Astrocyte of the spinal cord (primary cell): Measurements from ENCODE around the gene SLC13A2.

Experiments
- DNase-seq: peaks from one replicate; pipeline ENCODE4 v3.0.0; 2011; ENCODE audit warnings: low read depth, low spot score
- H3K4me3 ChIP-seq: 2 replicates; pipeline ENCODE4 v1.5.1; 2011; ENCODE audit warnings: low read depth, mild to moderate bottlenecking, low read length, moderate library complexity
- in situ Hi-C: cut with HindIII; loops from 2 replicates; pipeline ENCODE4 v1.10.0; 2017; ENCODE audit warnings: low sequenced_read_pairs
- TF ChIP-seq, protein P1 (sequence below): IDR thresholded peaks from 2 replicates; pipeline ENCODE4 v1.5.1; 2012; ENCODE audit warnings: low read depth, mild to moderate bottlenecking, low read length, inconsistent platforms

Gene SLC13A2

DNA sequence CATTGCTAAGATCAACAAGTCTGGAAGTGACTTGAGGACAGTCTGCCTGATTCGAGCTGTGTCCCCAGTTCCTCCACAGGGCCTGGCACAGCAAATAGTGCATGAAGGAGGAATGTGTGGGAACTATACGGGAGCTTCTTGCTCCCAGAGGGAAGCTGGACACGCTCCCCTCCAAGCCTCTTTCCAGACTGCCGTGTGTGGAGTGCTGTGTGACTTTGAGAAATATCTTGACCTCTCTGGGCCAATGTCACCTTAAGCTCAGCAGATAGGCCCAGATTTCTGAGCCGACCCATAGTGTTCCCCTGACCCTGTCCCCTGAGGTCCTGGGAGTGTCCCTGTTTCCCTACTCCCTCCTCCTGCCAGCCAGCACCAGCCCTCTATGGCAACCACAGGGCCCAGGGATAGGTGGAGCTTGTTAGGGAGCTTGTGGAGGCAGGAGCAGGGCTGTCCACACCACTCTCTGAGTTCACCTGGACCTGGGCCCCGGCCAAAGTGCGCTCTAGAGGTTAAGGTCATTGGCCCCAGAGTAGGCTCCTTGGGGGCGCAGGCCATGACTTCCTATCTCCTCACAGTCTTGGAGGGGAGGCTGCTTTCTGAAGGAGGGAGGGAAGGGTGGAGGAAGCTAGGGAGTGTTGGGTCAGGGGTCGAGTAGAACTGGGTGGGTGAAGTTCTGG lies 26.4 kb downstream of the SLC13A2 start:
- no peak overlapping the region for H3K4me3 ChIP-seq
- TF ChIP-seq, protein P1, sequence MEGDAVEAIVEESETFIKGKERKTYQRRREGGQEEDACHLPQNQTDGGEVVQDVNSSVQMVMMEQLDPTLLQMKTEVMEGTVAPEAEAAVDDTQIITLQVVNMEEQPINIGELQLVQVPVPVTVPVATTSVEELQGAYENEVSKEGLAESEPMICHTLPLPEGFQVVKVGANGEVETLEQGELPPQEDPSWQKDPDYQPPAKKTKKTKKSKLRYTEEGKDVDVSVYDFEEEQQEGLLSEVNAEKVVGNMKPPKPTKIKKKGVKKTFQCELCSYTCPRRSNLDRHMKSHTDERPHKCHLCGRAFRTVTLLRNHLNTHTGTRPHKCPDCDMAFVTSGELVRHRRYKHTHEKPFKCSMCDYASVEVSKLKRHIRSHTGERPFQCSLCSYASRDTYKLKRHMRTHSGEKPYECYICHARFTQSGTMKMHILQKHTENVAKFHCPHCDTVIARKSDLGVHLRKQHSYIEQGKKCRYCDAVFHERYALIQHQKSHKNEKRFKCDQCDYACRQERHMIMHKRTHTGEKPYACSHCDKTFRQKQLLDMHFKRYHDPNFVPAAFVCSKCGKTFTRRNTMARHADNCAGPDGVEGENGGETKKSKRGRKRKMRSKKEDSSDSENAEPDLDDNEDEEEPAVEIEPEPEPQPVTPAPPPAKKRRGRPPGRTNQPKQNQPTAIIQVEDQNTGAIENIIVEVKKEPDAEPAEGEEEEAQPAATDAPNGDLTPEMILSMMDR = no peak
- DNase-seq = no peak
- in situ Hi-C loops = no loop called here

GRCh38 chr17:28500712-28501379 lies 27.4 kb downstream of the SLC13A2 start:
- no peak for DNase-seq
- H3K4me3 ChIP-seq = no peak overlapping the region
- in situ Hi-C loops = no loop called here
- TF ChIP-seq, protein P1 = no peak

- H3K4me3 ChIP-seq = no peak overlapping the region
- TF ChIP-seq, protein P1 = no peak
- no peak for DNase-seq
- in situ Hi-C loops = no loop called here
Observed at GRCh38 chr17:28501421-28502284, 28.2 kb downstream of the SLC13A2 start.

DNA sequence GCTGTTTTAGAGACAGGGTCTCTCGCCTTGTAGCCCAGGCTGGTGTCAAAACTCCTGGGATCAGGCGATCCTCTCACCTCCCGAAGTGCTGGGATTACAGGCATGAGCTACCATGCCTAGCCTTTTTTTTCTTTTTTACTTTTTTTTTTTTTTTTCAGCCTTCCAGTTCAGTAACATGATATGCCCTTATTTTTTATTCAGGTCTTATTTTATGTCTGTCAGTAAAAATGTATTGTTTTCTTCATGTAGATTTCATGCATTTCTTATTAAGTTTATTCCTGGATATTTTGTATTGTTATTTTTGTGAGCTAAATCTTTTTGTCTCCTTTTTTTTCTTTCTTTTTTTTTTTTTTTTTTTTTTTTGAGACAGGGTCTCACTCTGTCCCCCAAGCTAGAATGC lies 30.0 kb downstream of the SLC13A2 start:
- in situ Hi-C loops = no loop called here
- TF ChIP-seq, protein P1 = no peak
- DNase-seq = no peak
- no peak overlapping the region for H3K4me3 ChIP-seq

- H3K4me3 ChIP-seq = no peak within 1 kb of the TSS
- DNase-seq = no peak
- TF ChIP-seq, protein P1 = no peak
- in situ Hi-C loops = no loop called here
Observed at GRCh38 chr17:28505986-28506665, 32.7 kb downstream of the SLC13A2 start, which contains the start of gene FOXN1. Gene FOXN1, plus strand, starts transcription at chr17:28506348. Its CDS starts 17,622 bp downstream, at chr17:28523970.
